ENCODE data around the gene CEL.
"Not testable (repeated sequence)": the region's sequence is repeated elsewhere in the genome, so short reads cannot be mapped to it uniquely, and the experiment has no call there.

Gene CEL

DNA sequence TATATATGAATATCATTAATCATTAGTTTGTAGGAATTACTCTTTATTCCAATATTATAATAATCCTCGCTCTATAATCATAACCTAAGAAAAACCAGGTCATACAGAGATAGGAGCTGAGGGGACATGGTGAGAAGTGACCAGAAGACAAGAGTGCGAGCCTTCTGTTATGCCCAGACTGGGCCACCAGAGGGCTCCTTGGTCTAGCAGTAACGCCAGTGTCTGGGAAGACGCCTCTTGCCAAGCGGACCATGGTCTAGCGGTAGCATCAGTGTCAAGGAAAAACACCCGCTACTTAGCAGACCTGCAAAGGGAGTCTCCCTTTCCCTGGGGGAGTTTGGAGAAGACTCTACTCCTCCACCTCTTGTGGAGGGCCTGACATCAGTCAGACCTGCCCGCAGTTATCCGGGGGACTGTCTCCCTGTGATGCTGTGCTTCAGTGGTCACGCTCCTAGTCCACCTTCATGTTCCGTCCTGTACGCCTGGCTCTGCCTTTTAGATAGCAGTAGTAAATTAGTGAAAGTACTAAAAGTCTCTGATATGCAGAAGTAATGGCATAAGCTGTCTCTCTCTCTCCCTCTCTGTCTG is 20.8 kb upstream of the CEL start:
- TF ChIP-seq, protein P1, sequence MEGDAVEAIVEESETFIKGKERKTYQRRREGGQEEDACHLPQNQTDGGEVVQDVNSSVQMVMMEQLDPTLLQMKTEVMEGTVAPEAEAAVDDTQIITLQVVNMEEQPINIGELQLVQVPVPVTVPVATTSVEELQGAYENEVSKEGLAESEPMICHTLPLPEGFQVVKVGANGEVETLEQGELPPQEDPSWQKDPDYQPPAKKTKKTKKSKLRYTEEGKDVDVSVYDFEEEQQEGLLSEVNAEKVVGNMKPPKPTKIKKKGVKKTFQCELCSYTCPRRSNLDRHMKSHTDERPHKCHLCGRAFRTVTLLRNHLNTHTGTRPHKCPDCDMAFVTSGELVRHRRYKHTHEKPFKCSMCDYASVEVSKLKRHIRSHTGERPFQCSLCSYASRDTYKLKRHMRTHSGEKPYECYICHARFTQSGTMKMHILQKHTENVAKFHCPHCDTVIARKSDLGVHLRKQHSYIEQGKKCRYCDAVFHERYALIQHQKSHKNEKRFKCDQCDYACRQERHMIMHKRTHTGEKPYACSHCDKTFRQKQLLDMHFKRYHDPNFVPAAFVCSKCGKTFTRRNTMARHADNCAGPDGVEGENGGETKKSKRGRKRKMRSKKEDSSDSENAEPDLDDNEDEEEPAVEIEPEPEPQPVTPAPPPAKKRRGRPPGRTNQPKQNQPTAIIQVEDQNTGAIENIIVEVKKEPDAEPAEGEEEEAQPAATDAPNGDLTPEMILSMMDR (IDR thresholded peaks at IDR 0.05; ENCODE audit: control extremely low read depth, extremely low read depth, low read depth, missing control alignments), result peak; percentile 44
- DNase-seq (ENCODE audit: extremely low spot score); POLR2A ChIA-PET: not testable (repeated sequence)
- CTCF ChIA-PET, result interaction anchor here (0.8 to 3.7 kb wide), 9 partner anchors 9 to 145 kb away, joined by 3 to 22 read pairs (median 7); partner anchors contain the start of gene GTF3C5

DNA sequence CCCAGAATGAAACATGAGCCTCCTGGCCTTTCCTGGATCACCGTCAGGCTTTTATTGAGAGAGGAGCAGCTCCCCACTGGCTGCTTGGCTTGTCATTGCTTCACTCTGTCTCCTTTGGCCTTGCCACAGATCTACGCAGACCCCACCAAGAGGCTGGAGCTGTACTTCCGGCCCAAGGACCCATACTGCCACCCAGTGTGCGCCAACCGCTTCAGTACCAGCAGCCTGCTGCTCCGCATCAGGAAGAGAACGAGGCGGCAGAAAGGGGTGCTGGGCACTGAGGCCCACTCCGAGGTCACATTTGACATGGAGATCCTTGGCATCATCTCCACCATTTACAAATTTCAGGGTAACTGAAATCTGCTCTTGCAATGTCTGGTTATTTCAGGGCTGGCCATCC is 19.8 kb upstream of the CEL start:
- no peak for DNase-seq (ENCODE audit: extremely low spot score)
- ChIA-PET CTCF (interaction anchor here (1.0 to 3.7 kb wide), 5 partner anchors 9 to 105 kb away, joined by 3 to 22 read pairs (median 11); partner anchors contain the start of gene GTF3C5), POLR2A (no interaction called here)
- TF ChIP-seq, protein P1 (IDR thresholded peaks at IDR 0.05; ENCODE audit: control extremely low read depth, extremely low read depth, low read depth, missing control alignments), result no peak

GRCh38 chr9:133042676-133043075 is 19.1 kb upstream of the CEL start:
- DNase-seq (ENCODE audit: extremely low spot score), result no peak
- ChIA-PET CTCF (interaction anchor here (1.0 to 3.7 kb wide), 5 partner anchors 11 to 105 kb away, joined by 3 to 22 read pairs (median 11); partner anchors contain the start of gene GTF3C5), POLR2A (no interaction called here)
- TF ChIP-seq, protein P1 (IDR thresholded peaks at IDR 0.05; ENCODE audit: control extremely low read depth, extremely low read depth, low read depth, missing control alignments), result no peak

- ChIA-PET CTCF (interaction anchor here (0.7 to 3.7 kb wide), 6 partner anchors 12 to 102 kb away, joined by 3 to 22 read pairs (median 3); partner anchors contain the start of gene GTF3C5), POLR2A (no interaction called here)
- TF ChIP-seq, protein P1 (IDR thresholded peaks at IDR 0.05; ENCODE audit: control extremely low read depth, extremely low read depth, low read depth, missing control alignments), result no peak
- DNase-seq (ENCODE audit: extremely low spot score), result peak; percentile 5
Observed at GRCh38 chr9:133043449-133044035, 18.2 kb upstream of the CEL start.

DNA sequence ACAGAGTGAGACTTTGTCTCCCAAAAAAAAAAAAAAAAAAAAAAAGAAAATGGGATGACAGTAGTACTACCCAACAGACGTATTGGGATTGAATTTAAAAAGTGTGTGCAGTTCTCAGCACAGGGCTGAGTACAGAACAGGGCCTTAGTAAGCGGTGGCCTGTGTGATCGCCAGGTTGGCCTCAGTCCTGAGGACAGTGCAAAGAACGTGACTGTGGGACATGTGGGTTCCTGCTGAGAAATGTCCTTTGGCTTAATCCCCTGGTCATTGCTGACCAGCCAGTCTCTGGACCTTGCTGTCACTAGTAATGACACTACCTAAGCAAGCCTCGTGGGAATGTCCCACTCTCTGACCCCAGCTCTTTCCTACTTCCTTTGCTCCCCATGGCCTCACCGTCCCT is 17.7 kb upstream of the CEL start:
- ChIA-PET POLR2A (no interaction called here), CTCF (interaction anchor here (0.7 to 2.2 kb wide), 4 partner anchors 16 to 101 kb away, joined by 3 to 8 read pairs (median 3); no protein-coding TSS in a partner anchor)
- DNase-seq (ENCODE audit: extremely low spot score), result no peak
- TF ChIP-seq, protein P1 (IDR thresholded peaks at IDR 0.05; ENCODE audit: control extremely low read depth, extremely low read depth, low read depth, missing control alignments), result no peak

GRCh38 chr9:133044661-133045060 is 17.1 kb upstream of the CEL start:
- DNase-seq (ENCODE audit: extremely low spot score), result peak; percentile 7
- TF ChIP-seq, protein P1 (IDR thresholded peaks at IDR 0.05; ENCODE audit: control extremely low read depth, extremely low read depth, low read depth, missing control alignments), result no peak
- ChIA-PET CTCF (interaction anchor here (0.7 to 2.2 kb wide), 3 partner anchors 71 to 101 kb away, joined by 3 to 8 read pairs (median 3); no protein-coding TSS in a partner anchor), POLR2A (no interaction called here)

Measured in GM10248 (cell line).